GM18502 (cell line): ENCODE results near the gene RPL13A.

Source experiments
- ATAC-seq: cut with Tn5 transposase; IDR thresholded peaks from one replicate; pipeline ENCODE4 v1.9.1; 2021; ENCODE audit warnings: mild to moderate bottlenecking; ENCODE audit not compliant: unreplicated experiment, poor library complexity

The RPL13A gene

DNA sequence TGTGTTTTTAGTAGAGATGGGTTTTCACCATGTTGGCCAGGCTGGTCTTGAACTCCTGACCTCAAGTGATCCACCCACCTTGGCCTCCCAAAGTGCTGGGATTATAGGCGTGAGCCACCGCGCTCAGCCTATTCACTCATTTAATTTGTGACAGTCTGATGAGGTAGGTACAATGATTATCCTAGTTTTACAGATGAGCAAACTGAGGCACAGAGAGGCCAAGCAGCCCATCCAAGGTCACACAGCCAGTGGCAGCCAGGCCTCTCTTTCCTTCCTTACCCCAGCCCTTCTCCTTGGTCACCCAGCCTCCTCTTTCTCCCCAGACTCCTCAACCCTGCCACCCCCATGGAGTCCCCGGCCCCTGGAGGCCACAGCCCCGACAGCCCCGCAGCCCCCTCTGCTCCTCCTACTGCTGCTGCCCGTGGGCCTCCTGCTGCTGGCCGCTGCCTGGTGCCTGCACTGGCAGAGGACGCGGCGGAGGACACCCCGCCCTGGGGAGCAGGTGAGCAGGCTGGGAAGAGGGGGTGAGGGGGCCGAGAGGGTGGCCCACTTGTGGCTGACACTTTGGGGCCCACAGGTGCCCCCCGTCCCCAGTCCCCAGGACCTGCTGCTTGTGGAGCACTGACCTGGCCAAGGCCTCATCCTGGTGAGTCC lies 7.3 kb upstream of the RPL13A start:
- no peak for ATAC-seq

DNA sequence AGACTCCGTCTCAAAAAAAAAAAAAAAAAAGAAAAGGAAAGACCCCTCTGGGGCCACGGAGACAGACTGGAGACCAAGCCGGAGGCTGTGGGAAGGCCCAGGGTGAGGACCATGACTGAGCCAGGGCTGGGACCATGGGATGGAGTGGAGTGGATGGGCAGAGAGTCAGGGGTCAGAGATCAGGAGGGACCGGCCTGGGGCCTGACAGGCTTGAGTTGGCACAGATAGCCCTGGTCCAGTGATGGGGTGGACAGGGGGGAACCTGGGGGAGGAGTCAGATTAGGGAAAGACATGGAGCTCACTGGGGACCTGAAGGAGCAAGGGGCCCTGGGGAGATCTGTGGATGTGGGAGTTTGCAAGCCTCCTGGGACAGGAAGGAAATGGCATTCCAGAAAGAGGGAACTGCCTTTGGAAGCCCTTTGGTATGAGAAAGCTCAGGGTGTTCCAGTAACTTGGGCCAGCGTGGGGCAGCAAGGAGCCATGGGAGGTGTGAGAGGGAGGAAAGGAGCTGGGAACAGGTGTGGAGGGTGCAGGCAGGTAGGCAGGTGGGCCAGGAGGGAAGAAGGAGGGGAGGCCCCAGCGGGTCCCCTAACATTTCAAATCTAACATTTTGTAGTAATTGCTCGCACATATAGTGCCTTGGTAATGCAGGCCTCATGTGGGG lies 6.3 kb upstream of the RPL13A start:
- ATAC-seq = no peak

DNA sequence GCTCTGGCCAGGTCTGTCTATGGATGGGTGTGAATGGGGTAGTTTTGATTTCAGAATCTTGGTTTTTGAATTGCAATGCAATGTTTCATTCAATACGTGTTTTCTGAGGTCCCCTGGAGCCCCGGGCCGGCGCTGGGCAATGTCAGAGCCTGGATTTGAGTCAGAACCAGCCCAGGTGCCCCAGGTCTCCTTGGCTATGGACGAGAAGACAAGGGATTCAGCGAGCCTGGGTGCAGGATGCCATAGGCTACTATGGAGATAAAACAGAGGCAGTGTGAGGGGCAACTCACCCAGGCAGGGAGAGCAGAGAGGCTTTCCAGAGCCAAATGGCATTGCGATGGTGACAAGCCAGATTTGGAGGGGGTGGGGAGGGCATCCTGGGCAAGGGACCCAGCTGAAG lies 1.2 kb upstream of the RPL13A start:
- ATAC-seq = no peak

- no peak for ATAC-seq
Measured at GRCh38 chr19:49486710-49487276, 615 bp upstream of the RPL13A start.

DNA sequence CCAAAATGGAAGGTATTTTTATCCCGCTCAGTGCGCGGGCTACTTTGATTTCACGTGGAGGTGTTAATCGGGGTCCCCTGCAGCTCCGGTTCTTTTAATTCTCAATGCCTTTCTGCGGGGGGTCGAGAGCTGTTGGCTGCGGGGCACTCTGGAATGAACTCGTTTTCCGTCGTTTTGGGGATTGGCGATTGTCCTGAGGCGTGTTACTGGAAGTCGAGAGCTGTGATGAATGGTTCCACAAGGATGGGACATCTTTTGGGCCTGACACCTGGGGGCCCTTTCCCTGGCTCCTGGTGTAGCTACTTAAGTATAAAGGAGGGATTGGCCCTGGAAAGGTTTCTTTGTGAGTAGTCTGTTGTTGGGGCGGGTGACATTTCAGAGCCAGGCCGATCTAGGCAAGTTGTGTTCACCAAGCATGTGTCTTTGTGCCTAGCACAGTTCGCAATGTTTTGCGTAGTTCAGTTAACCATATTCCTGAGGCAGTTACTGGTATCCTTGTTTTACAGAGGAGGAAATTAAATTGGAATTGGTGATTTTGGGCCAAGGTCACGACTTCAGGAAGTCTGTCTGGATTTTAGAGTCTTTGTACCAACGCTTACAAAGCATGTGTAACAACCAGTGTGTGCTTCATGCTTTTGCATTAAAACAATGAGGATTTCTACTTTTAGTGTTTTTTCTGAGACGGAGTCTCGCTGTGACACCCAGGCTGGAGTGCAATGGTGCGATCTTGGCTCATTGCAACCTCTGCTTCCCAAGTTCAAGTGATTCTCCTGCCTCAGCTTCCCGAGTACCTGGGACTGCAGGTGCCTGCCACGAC lies 846 bp downstream of the RPL13A start:
- ATAC-seq = no peak

DNA sequence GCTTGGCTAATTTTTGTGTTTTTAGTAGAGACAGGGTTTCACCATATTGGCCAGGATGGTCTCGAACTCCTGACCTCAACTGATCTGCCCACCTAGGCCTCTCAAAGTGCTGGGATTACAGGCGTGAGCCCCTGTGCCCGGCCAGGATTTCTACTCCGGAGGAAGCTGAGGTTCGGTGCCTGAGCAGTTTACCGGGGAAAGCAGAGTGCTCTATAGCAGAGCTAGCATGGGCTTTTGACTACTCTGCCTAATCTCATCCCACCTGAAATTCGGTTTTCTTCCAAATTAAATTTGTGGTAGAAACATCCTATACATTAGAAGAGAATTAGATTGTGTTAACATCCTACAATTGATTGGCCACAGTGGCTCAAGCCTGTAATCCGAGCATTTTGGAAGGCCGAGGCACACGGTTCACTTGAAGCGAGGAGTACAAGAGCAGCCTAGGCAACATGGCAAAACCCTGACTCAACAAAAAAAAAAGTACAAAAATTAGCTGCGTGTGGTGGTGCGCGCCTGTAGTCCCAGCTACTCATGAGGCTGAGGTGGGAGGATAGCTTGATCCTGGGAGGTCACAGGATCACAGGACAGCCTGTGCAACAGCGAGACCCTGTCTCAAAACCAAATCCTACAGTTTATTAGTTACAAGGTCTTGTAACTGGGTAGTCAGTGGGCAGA lies 1.6 kb downstream of the RPL13A start:
- no peak for ATAC-seq

DNA sequence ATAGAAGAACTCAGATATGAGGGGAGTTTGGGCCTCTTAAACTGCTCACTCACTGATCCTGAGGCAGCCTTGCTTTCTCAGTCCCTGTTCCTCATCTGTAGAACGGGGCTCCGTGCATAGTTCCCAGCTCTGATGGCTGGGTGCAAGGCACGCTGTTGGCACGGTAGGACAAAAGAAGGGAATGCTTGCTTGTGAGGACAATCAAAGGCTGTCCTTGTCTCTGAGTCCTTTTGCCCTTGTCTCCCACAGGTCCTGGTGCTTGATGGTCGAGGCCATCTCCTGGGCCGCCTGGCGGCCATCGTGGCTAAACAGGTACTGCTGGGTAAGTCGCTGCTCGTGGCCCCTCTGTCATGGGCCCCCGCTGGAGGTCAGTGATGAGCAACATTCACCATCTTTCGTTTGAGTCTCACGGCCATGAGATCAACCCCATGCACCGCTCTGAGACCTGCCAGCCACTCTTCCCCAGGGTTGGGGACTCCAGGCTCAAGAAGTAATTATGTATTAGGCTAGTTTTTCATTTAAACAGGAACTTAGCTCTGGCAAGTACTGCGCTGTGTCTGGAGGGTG lies 2.3 kb downstream of the RPL13A start:
- no peak for ATAC-seq

DNA sequence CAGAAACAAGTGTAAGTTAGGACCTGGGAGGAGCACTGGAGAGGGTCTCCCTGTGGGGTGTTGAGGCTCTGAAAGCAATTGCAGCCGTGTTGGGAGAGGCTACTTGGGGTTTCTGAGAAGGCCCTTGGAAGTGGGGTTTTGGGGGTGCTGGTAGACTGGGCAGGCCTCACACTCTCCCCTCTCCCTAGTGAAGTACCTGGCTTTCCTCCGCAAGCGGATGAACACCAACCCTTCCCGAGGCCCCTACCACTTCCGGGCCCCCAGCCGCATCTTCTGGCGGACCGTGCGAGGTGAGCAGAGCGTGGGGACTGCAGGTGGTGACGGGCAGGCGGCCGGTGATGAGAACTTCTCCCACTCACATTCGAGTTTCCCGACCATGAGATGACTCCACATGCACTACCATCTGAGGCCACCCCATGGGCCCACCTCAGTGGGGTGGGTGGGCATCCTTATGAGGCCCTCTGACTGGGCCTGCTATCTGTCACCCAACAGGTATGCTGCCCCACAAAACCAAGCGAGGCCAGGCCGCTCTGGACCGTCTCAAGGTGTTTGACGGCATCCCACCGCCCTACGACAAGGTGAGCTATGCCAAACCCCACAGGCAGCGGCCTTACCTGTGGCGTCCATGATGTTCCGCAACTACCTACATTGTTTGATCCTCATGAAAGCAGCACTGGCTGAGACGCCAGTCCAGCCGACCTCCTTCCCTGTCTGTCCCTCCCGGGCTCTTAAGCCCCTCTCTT lies 3.0 kb downstream of the RPL13A start:
- ATAC-seq = no peak

DNA sequence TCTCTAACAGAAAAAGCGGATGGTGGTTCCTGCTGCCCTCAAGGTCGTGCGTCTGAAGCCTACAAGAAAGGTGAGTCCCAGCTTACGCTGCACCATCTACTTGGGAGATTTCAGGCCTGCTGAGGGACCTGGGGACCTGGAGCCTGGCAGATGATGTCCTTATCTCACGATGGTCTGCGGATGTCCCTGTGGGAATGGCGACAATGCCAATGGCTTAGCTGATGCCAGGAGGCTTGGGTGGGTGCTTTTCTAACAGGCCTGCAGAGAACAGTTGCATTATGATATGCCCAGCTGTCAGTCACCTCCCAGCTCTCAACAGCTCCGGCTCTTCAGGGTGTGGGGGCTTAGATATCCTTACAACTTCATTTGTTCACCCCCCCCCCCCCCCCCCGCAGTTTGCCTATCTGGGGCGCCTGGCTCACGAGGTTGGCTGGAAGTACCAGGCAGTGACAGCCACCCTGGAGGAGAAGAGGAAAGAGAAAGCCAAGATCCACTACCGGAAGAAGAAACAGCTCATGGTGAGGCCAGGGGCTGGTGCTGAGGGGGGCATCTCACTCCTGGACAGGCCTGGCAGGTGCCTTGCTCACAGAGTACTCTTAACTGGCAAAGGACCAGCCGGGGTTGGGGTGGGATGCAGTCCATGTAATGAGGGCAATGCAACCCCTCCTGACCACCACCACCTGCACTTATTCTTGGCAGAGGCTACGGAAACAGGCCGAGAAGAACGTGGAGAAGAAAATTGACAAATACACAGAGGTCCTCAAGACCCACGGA lies 3.8 kb downstream of the RPL13A start:
- ATAC-seq = no peak

DNA sequence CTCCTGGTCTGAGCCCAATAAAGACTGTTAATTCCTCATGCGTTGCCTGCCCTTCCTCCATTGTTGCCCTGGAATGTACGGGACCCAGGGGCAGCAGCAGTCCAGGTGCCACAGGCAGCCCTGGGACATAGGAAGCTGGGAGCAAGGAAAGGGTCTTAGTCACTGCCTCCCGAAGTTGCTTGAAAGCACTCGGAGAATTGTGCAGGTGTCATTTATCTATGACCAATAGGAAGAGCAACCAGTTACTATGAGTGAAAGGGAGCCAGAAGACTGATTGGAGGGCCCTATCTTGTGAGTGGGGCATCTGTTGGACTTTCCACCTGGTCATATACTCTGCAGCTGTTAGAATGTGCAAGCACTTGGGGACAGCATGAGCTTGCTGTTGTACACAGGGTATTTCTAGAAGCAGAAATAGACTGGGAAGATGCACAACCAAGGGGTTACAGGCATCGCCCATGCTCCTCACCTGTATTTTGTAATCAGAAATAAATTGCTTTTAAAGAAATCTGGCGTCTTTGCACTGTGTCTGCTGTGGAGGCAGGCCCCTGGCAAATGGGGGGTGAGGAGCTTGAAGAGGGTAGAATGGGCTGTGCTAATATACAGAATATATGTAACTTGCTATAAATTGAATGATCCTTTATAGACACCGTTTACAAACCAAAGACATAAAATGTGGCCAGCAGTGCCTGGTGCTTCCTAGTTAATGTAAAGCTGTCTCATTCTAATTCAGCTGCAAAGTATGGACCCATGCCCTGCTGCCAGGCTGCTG lies 4.6 kb downstream of the RPL13A start:
- ATAC-seq = no peak

GRCh38 chr19:49492573-49493405 lies 5.4 kb downstream of the RPL13A start:
- ATAC-seq = no peak

GRCh38 chr19:49496574-49497008 lies 9.2 kb downstream of the RPL13A start:
- no peak for ATAC-seq

DNA sequence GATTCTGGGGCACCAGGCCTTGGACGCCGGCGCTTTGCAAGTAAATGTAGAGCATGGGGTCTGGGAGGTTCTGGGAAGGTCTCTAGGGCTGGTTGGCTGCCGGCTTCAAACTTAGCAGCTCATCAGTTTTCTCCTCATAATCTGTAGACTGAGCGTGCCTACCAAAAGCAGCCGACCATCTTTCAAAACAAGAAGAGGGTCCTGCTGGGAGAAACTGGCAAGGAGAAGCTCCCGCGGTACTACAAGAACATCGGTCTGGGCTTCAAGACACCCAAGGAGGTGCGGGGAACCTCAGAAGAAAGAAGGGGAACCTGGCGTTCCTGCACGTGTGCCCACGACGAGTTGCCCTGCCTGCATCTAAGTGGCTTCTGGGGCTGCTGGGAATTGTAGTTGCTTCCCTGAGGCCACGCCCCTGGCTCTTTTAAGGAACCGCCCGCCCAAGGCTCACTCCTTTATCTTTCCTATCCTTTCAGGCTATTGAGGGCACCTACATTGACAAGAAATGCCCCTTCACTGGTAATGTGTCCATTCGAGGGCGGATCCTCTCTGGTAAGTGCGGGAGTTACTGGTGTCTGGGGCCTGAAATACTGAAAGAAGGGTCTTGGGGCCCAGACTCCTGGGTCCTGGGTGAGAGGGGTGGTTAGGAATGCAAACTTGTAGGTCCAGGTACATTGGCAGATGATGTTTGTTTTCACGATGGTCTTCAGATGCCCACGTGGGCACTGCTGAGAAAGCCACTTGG lies 9.8 kb downstream of the RPL13A start:
- no peak for ATAC-seq

GRCh38 chr19:49497789-49498103 lies 10.3 kb downstream of the RPL13A start:
- ATAC-seq = no peak

- no peak for ATAC-seq
Measured at GRCh38 chr19:49498475-49498874, 11.1 kb downstream of the RPL13A start.

GRCh38 chr19:49499030-49499670 lies 11.7 kb downstream of the RPL13A start:
- ATAC-seq = no peak
